A549 (cell line): ENCODE measurements around the gene ICAM3.

Source experiments
- POLR2A ChIP-seq: IDR thresholded peaks from 2 replicates; pipeline ENCODE4 v1.6.1; 2012; ENCODE audit warnings: mild to moderate bottlenecking, low read length
- RAD21 ChIP-seq, 2 experiments: fragments of >200 bp in 1 of 2; sonication (Bioruptor Twin) in 1 of 2; formaldehyde crosslinking in 1 of 2; IDR thresholded peaks in 1 of 2; conservative IDR thresholded peaks in 1 of 2; 2 replicates in 1 of 2; 3 replicates in 1 of 2; pipeline ENCODE4 v1.6.1; 2012 to 2018; ENCODE audit warnings: inconsistent platforms in 1 of 2
- TF ChIP-seq, protein P1 (sequence below): fragments of >200 bp; sonication (Bioruptor Twin); formaldehyde crosslinking; IDR thresholded peaks from 3 replicates; pipeline ENCODE4 v1.5.1; 2016
- TF ChIP-seq, protein P2 (sequence below): fragments of 200-600 bp; sonication (generic); IDR thresholded peaks from 2 replicates; pipeline ENCODE4 v1.6.1; 2016; ENCODE audit warnings: antibody characterized with exemption, mild to moderate bottlenecking, moderate library complexity
- TF ChIP-seq, protein P3 (sequence below): fragments of 450-650 bp; IDR thresholded peaks from 2 replicates; pipeline ENCODE4 v1.6.1; 2014; ENCODE audit warnings: antibody characterized with exemption

DNA sequence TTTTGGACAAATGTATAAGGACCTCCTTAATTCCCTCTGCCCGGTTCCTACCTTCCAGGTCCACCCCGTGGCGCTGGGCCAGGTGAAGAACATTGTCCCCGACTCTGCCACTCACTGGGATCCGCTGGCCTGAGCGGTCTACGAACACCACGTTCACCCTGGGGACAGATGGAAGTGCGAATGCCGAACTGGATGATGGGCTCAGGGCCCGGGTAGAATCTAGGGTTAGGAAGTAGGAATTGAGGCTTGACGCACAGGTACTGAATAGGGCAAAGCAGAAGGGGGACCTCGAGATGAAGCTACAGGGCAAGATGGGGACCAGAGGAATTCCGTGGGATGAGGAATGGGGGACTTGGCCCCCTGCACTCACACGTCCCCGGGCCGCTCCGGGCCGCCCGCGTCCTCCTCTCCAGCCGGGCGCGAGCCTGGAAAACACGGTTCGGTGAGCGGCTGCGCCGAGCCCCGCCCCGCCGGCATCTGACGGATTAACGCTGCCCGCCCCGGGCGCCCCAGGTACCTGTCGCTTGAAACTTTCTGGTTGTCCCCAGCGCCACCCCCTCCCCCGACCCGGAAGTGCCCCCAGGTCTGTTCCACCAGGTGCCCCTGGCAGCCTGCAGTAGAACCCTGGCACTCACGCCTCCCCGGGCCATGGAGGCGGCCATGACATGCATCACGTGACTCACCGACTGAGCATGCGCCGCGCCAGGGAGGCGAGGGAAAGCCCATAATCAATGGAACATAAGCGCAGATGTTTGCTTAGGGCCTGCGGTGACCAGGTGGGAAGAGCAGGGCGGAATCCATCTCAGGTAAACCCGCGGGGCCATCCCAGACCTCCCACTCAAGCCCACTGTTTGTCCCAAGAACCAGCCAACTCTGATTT lies 23.8 kb downstream of the ICAM3 start, which contains the start of gene FDX2:
- TF ChIP-seq, protein P1, sequence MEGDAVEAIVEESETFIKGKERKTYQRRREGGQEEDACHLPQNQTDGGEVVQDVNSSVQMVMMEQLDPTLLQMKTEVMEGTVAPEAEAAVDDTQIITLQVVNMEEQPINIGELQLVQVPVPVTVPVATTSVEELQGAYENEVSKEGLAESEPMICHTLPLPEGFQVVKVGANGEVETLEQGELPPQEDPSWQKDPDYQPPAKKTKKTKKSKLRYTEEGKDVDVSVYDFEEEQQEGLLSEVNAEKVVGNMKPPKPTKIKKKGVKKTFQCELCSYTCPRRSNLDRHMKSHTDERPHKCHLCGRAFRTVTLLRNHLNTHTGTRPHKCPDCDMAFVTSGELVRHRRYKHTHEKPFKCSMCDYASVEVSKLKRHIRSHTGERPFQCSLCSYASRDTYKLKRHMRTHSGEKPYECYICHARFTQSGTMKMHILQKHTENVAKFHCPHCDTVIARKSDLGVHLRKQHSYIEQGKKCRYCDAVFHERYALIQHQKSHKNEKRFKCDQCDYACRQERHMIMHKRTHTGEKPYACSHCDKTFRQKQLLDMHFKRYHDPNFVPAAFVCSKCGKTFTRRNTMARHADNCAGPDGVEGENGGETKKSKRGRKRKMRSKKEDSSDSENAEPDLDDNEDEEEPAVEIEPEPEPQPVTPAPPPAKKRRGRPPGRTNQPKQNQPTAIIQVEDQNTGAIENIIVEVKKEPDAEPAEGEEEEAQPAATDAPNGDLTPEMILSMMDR, result no peak
- TF ChIP-seq, protein P2, sequence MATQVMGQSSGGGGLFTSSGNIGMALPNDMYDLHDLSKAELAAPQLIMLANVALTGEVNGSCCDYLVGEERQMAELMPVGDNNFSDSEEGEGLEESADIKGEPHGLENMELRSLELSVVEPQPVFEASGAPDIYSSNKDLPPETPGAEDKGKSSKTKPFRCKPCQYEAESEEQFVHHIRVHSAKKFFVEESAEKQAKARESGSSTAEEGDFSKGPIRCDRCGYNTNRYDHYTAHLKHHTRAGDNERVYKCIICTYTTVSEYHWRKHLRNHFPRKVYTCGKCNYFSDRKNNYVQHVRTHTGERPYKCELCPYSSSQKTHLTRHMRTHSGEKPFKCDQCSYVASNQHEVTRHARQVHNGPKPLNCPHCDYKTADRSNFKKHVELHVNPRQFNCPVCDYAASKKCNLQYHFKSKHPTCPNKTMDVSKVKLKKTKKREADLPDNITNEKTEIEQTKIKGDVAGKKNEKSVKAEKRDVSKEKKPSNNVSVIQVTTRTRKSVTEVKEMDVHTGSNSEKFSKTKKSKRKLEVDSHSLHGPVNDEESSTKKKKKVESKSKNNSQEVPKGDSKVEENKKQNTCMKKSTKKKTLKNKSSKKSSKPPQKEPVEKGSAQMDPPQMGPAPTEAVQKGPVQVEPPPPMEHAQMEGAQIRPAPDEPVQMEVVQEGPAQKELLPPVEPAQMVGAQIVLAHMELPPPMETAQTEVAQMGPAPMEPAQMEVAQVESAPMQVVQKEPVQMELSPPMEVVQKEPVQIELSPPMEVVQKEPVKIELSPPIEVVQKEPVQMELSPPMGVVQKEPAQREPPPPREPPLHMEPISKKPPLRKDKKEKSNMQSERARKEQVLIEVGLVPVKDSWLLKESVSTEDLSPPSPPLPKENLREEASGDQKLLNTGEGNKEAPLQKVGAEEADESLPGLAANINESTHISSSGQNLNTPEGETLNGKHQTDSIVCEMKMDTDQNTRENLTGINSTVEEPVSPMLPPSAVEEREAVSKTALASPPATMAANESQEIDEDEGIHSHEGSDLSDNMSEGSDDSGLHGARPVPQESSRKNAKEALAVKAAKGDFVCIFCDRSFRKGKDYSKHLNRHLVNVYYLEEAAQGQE, result no peak
- TF ChIP-seq RAD21 (conservative IDR thresholded peaks at IDR 0.05 in 1 of 2, IDR thresholded peaks at IDR 0.05 in 1 of 2) (no peak), POLR2A (peak; percentile 73)
- TF ChIP-seq, protein P3, sequence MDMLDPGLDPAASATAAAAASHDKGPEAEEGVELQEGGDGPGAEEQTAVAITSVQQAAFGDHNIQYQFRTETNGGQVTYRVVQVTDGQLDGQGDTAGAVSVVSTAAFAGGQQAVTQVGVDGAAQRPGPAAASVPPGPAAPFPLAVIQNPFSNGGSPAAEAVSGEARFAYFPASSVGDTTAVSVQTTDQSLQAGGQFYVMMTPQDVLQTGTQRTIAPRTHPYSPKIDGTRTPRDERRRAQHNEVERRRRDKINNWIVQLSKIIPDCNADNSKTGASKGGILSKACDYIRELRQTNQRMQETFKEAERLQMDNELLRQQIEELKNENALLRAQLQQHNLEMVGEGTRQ, result peak; percentile 94
